Panc1 (cell line): ENCODE measurements around the gene MT1H. TPM values are rescaled to one million over a fixed set of nuclear protein-coding genes. Genes with fewer than 3 reads are reported as not detected.

Experiments used
- ATAC-seq: fragments of 200-7000 bp; cut with Tn5 transposase; 2 replicates; pipeline ENCODE4 v1.9.1; 2020; ENCODE audit warnings: mild to moderate bottlenecking, moderate library complexity
- BruUV-seq: library from RNA; stranded (reverse); fragments of 400-500 nt; replicated peaks from 2 replicates; lab custom pipeline; 2021; lab: Mats Ljungman, UMichigan
- CTCF ChIA-PET: fragments of 300-600 bp; sonication (Branson Sonifier 250); formaldehyde crosslinking; loops from one replicate; lab custom pipeline; 2022; ENCODE audit warnings: antibody characterized with exemption; lab: Charles Lee
- POLR2A ChIA-PET: fragments of 300-600 bp; sonication (Branson Sonifier 250); formaldehyde crosslinking; loops from one replicate; lab custom pipeline; 2022; ENCODE audit warnings: antibody characterized with exemption; lab: Charles Lee
- DNase-seq: peaks from one replicate; pipeline ENCODE4 v3.0.0-alpha.2; 2010; ENCODE audit warnings: low read depth, low spot score
- H3K27ac ChIP-seq: 2 replicates; pipeline ENCODE4 v1.5.1; 2011; ENCODE audit warnings: mild to moderate bottlenecking, low read length, inconsistent platforms
- H3K27me3 ChIP-seq: fragments of 200-500 bp; sonication (Bioruptor generic); 2 replicates; pipeline ENCODE4 v1.6.0; 2014; ENCODE audit warnings: low read length, inconsistent platforms; ENCODE audit not compliant: control insufficient read depth, insufficient read depth
- H3K36me3 ChIP-seq: fragments of 200-500 bp; sonication (Bioruptor generic); 2 replicates; pipeline ENCODE4 v1.5.1; 2014; ENCODE audit warnings: inconsistent platforms, mild to moderate bottlenecking, low read length, moderate library complexity; ENCODE audit not compliant: control insufficient read depth, insufficient read depth
- H3K4me1 ChIP-seq: 2 replicates; pipeline ENCODE4 v1.5.1; 2011; ENCODE audit warnings: inconsistent platforms, mild to moderate bottlenecking, low read length, moderate library complexity; ENCODE audit not compliant: control insufficient read depth, insufficient read depth
- H3K4me3 ChIP-seq, 2 experiments: 2 replicates each; pipeline ENCODE4 v1.5.1; 2011 to 2012; ENCODE audit warnings: low read depth in 2 of 2, low read length in 2 of 2, mild to moderate bottlenecking in 2 of 2, inconsistent platforms in 1 of 2, moderate library complexity in 1 of 2
- H3K9me3 ChIP-seq: fragments of 200-500 bp; sonication (Bioruptor generic); 2 replicates; pipeline ENCODE4 v1.5.1; 2014; ENCODE audit warnings: low read depth, mild to moderate bottlenecking, inconsistent platforms, low read length, moderate library complexity; ENCODE audit not compliant: control insufficient read depth, insufficient read depth
- CTCF ChIP-seq: fragments of 450-650 bp; IDR thresholded peaks from 2 replicates; pipeline ENCODE4 v1.5.1; 2017; ENCODE audit warnings: mild to moderate bottlenecking
- POLR2AphosphoS5 ChIP-seq: IDR thresholded peaks from 2 replicates; pipeline ENCODE4 v1.6.1; 2012; ENCODE audit warnings: mild to moderate bottlenecking, low read depth, low read length, moderate library complexity
- SIN3A ChIP-seq: IDR thresholded peaks from 2 replicates; pipeline ENCODE4 v1.6.1; 2012; ENCODE audit warnings: low read depth, mild to moderate bottlenecking, low read length, moderate library complexity, borderline replicate concordance; ENCODE audit not compliant: insufficient read depth
- TCF7L2 ChIP-seq: IDR thresholded peaks from 2 replicates; pipeline ENCODE4 v1.6.1; 2011; ENCODE audit warnings: mild to moderate bottlenecking, low read depth, low read length, inconsistent platforms
- in situ Hi-C: cut with HindIII; loops from 2 replicates; pipeline ENCODE4 v1.10.0; 2016; ENCODE audit warnings: low sequenced_read_pairs, low pct_unique_long_range_greater_than_20kb
- intact Hi-C: fragments of 100-400 bp; cut with micrococcal nuclease; formaldehyde crosslinking; loops from one replicate; pipeline ENCODE4 v1.10.0; 2022; ENCODE audit not compliant: unreplicated experiment
- total RNA-seq: library from RNA; stranded (reverse); gene quantifications from one replicate; pipeline ENCODE4 v1.2.1, GENCODE V29; 2021; ENCODE audit not compliant: unreplicated experiment
- TF ChIP-seq, protein P1 (sequence below), 2 experiments: IDR thresholded peaks; 2 replicates each; pipeline ENCODE4 v1.6.1; 2011 to 2012; ENCODE audit warnings: low read depth in 2 of 2, control low read depth in 1 of 2, low read length in 1 of 2, mild to moderate bottlenecking in 1 of 2, moderate library complexity in 1 of 2; ENCODE audit not compliant: insufficient read depth in 1 of 2

Gene MT1H
- total RNA-seq, 1 experiment from 2014 or later = not detected

DNA sequence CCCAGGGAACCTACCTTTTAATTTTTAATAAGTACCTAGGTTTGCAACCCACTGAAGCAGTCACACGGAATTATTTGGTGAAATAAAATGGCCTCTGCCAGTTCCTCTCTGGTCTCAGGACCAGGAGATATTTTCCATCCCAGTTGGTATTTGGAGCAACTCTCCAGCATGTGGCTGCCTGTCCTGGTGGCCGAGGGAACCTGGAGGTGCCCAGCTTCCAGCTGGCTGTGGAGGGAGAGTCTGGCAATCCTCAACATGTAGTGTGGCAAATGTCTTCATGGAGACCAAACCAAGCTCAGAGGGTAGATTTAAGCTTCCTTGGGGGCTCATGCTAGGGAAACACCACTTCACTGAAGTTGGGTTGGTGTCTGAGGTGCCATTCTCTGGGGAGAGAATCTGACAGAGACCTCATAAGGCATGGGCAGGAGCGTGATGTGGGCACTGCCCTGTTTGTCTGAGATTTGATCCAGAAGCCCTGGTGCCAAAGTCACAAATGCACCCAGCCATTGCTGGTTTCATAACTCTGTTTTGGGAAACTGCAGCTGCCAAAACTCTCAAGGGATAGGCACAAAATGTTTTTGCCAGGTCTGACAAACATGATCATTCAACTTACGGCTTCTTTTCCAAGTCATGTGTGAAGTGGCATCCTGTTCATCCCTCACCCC lies 15.4 kb downstream of the MT1H start:
- DNase-seq = no peak
- H3K9me3 ChIP-seq = no peaks in the 10 kb centered on the region; the same call in 1 of the 2 replicates
- no peaks in the 10 kb centered on the region for H3K36me3 ChIP-seq
- in situ Hi-C loops (no loop called here), intact Hi-C loops (no loop called here)
- ChIA-PET POLR2A (no interaction called here), CTCF (no interaction called here)
- peaks cover 7% of the 10 kb centered on the region for H3K4me1 ChIP-seq
- H3K27ac ChIP-seq = no peak overlapping the region
- ATAC-seq = no peak
- BruUV-seq = no TSS peak
- no peak overlapping the region for H3K4me3 ChIP-seq
- TF ChIP-seq CTCF (no peak), POLR2AphosphoS5 (no peak), SIN3A (no peak), TCF7L2 (no peak)
- TF ChIP-seq, protein P1, sequence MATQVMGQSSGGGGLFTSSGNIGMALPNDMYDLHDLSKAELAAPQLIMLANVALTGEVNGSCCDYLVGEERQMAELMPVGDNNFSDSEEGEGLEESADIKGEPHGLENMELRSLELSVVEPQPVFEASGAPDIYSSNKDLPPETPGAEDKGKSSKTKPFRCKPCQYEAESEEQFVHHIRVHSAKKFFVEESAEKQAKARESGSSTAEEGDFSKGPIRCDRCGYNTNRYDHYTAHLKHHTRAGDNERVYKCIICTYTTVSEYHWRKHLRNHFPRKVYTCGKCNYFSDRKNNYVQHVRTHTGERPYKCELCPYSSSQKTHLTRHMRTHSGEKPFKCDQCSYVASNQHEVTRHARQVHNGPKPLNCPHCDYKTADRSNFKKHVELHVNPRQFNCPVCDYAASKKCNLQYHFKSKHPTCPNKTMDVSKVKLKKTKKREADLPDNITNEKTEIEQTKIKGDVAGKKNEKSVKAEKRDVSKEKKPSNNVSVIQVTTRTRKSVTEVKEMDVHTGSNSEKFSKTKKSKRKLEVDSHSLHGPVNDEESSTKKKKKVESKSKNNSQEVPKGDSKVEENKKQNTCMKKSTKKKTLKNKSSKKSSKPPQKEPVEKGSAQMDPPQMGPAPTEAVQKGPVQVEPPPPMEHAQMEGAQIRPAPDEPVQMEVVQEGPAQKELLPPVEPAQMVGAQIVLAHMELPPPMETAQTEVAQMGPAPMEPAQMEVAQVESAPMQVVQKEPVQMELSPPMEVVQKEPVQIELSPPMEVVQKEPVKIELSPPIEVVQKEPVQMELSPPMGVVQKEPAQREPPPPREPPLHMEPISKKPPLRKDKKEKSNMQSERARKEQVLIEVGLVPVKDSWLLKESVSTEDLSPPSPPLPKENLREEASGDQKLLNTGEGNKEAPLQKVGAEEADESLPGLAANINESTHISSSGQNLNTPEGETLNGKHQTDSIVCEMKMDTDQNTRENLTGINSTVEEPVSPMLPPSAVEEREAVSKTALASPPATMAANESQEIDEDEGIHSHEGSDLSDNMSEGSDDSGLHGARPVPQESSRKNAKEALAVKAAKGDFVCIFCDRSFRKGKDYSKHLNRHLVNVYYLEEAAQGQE (IDR thresholded peaks at IDR 0.05; ENCODE audit: insufficient read depth in 1 of 2, low read depth in 2 of 2, low read length in 1 of 2) = no peak
- H3K27me3 ChIP-seq = no peaks in the 10 kb centered on the region

GRCh38 chr16:56686758-56687157 lies 17.1 kb downstream of the MT1H start:
- ChIA-PET POLR2A (no interaction called here), CTCF (no interaction called here)
- intact Hi-C loops = no loop called here
- H3K27me3 ChIP-seq = no peaks in the 10 kb centered on the region
- H3K36me3 ChIP-seq = no peaks in the 10 kb centered on the region
- in situ Hi-C loops = no loop called here
- TF ChIP-seq, protein P1 (IDR thresholded peaks at IDR 0.05; ENCODE audit: insufficient read depth in 1 of 2, low read depth in 2 of 2, low read length in 1 of 2) = no peak
- TF ChIP-seq TCF7L2 (no peak), POLR2AphosphoS5 (no peak), SIN3A (no peak), CTCF (no peak)
- BruUV-seq = no TSS peak
- no peaks in the 10 kb centered on the region; the same call in 1 of the 2 replicates for H3K9me3 ChIP-seq
- no peak for DNase-seq
- H3K27ac ChIP-seq = no peak overlapping the region
- H3K4me3 ChIP-seq = no peak overlapping the region
- H3K4me1 ChIP-seq = peaks cover 7% of the 10 kb centered on the region; the same call in 1 of the 2 replicates
- ATAC-seq = no peak
